GM18858 (cell line): ENCODE data around the gene SETD6.
A peak's percentile ranks its signal among the peaks of the same experiment; 100 is the strongest.
"Not testable (repeated sequence)": the region's sequence is repeated elsewhere in the genome, so short reads cannot be mapped to it uniquely, and the experiment has no call there.

Source experiments
- ATAC-seq: cut with Tn5 transposase; IDR thresholded peaks from one replicate; pipeline ENCODE4 v1.9.1; 2021; ENCODE audit not compliant: unreplicated experiment

SETD6 gene

GRCh38 chr16:58515125-58515870, at the start of gene SETD6:
Gene SETD6, plus strand, starts transcription at chr16:58515517. Its CDS starts 21 bp downstream, at chr16:58515538.
- peak; percentile 58 for ATAC-seq

GRCh38 chr16:58465817-58466216, 49.5 kb upstream of the SETD6 start:
- no peak for ATAC-seq

- ATAC-seq: no peak
Observed at GRCh38 chr16:58466396-58466795, 48.9 kb upstream of the SETD6 start.

- ATAC-seq: no peak
Observed at GRCh38 chr16:58467905-58468304, 47.4 kb upstream of the SETD6 start.

- no peak for ATAC-seq
Observed at GRCh38 chr16:58471209-58471975, 43.9 kb upstream of the SETD6 start.

- no peak for ATAC-seq
Observed at GRCh38 chr16:58472266-58472665, 43.1 kb upstream of the SETD6 start.

GRCh38 chr16:58472827-58473226, 42.5 kb upstream of the SETD6 start:
- ATAC-seq: no peak

- no peak for ATAC-seq
Observed at GRCh38 chr16:58474296-58474695, 41.0 kb upstream of the SETD6 start.

GRCh38 chr16:58475091-58475619, 40.2 kb upstream of the SETD6 start:
- no peak for ATAC-seq

- ATAC-seq: no peak
Observed at GRCh38 chr16:58476791-58477190, 38.5 kb upstream of the SETD6 start.

- ATAC-seq: no peak
Observed at GRCh38 chr16:58478427-58478826, 36.9 kb upstream of the SETD6 start.

GRCh38 chr16:58481226-58481869, 34.0 kb upstream of the SETD6 start:
- no peak for ATAC-seq

- ATAC-seq: no peak
Observed at GRCh38 chr16:58481931-58482330, 33.4 kb upstream of the SETD6 start.

GRCh38 chr16:58485184-58485887, 30.0 kb upstream of the SETD6 start:
- no peak for ATAC-seq

GRCh38 chr16:58487566-58488351, 27.6 kb upstream of the SETD6 start:
- no peak for ATAC-seq

- no peak for ATAC-seq
Observed at GRCh38 chr16:58488531-58488930, 26.8 kb upstream of the SETD6 start.

GRCh38 chr16:58490065-58490464, 25.3 kb upstream of the SETD6 start:
- ATAC-seq: no peak

GRCh38 chr16:58490539-58490938, 24.8 kb upstream of the SETD6 start:
- not testable (repeated sequence) for ATAC-seq

- ATAC-seq: no peak
Observed at GRCh38 chr16:58492066-58492465, 23.3 kb upstream of the SETD6 start.

GRCh38 chr16:58492735-58493134, 22.6 kb upstream of the SETD6 start:
- no peak for ATAC-seq
